Amygdala (tissue), 56 donors: ENCODE data around the gene NDUFB8.

ENCODE experiments used
- DNase-seq, 56 donors: peaks; one replicate each; lab custom pipeline; 2025; lab: John Stamatoyannopoulos, UW

Gene NDUFB8

DNA sequence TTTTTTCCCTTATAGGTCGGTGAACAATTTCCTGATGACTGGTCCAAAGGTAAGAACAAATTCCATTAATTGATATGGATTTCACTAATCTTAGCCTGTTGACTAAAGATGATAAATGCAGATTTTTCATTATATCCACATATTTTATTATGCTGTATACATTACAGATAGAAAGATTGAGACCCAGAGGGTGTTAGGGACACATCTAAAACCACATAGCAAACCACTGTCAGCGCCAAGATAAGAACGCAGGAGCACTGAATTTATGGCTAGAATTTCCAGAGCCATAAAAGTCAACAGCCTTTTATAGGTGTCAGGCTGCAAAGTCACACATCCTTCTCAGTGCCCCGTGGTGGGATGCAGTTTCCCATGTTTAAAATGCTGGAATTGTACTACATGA lies 50.6 kb downstream of the NDUFB8 start:
- no peak for DNase-seq

DNA sequence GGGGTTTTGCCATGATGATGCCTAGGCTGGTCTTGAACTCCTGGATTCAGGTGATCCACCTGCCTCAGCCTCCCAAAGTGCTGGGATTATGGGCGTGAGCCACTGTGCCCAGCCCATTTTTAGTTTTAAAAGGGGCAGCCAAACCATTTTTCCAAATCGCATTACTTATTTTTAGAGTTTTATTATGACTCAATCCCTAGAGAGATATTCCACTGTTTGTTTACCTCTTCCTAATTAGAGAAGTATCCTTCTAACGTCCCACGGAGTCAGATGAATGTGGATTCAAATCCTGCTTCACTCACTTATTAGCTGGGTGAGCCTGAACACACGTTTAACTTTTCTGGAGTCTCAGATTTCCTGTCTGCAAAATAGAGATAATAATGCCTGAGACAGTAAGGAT lies 51.7 kb downstream of the NDUFB8 start:
- no peak for DNase-seq
